Suprapubic skin (tissue), 3 donors: Measurements from ENCODE around the gene CSTF2T.

Source experiments
- CTCF ChIP-seq, 2 donors: fragments of 200-600 bp in 1 of 2; fragments of 450-650 bp in 1 of 2; sonication (generic) in 1 of 2; IDR thresholded peaks; one replicate each; pipeline ENCODE4 v1.5.1; 2016 to 2019; ENCODE audit warnings: antibody characterized with exemption in 2 of 2, mild to moderate bottlenecking in 1 of 2, moderate library complexity in 1 of 2
- EP300 ChIP-seq: sonication (generic); formaldehyde crosslinking; IDR thresholded peaks from one replicate; pipeline ENCODE4 v1.6.1; 2017; ENCODE audit warnings: antibody characterized with exemption

GRCh38 chr10:51708609-51709008, 9.2 kb upstream of the CSTF2T start:
- no peak for TF ChIP-seq EP300
- TF ChIP-seq CTCF (IDR thresholded peaks at IDR 0.05), result no peak
